DOHH2 (cell line): ENCODE data around the gene OTOL1.

ENCODE experiments used
- H3F3A ChIP-seq: fragments of 200-600 bp; sonication (generic), shearing (Covaris generic); 2 replicates; pipeline ENCODE4 v1.6.0; 2016; ENCODE audit warnings: antibody characterized with exemption, mild to moderate bottlenecking; ENCODE audit not compliant: control insufficient read depth, insufficient read depth
- H3K27ac ChIP-seq: fragments of 200-600 bp; sonication (generic); 2 replicates; pipeline ENCODE4 v1.5.1; 2014; ENCODE audit warnings: low read depth, mild to moderate bottlenecking, low read length, moderate library complexity
- H3K27me3 ChIP-seq: fragments of 200-600 bp; sonication (generic); 2 replicates; pipeline ENCODE4 v1.6.1; 2014; ENCODE audit warnings: mild to moderate bottlenecking, low read length, mixed read lengths; ENCODE audit not compliant: control insufficient read depth
- H3K36me3 ChIP-seq: fragments of 200-600 bp; sonication (generic); 2 replicates; pipeline ENCODE4 v1.6.1; 2014; ENCODE audit warnings: mild to moderate bottlenecking, low read length, moderate library complexity, mixed read lengths; ENCODE audit not compliant: control insufficient read depth
- H3K4me1 ChIP-seq: fragments of 200-600 bp; sonication (generic); 2 replicates; pipeline ENCODE4 v1.6.1; 2014; ENCODE audit warnings: mild to moderate bottlenecking, low read length, mixed read lengths; ENCODE audit not compliant: control insufficient read depth
- H3K4me2 ChIP-seq: fragments of 200-600 bp; sonication (generic); 2 replicates; pipeline ENCODE4 v1.6.0; 2014; ENCODE audit warnings: mild to moderate bottlenecking, low read length, moderate library complexity
- H3K4me3 ChIP-seq: fragments of 200-600 bp; sonication (generic); 2 replicates; pipeline ENCODE4 v1.5.1; 2014; ENCODE audit warnings: mild to moderate bottlenecking, low read length, mixed read lengths
- H3K79me2 ChIP-seq: fragments of 200-600 bp; sonication (generic); 2 replicates; pipeline ENCODE4 v1.6.1; 2014; ENCODE audit warnings: mild to moderate bottlenecking, low read length, mixed read lengths; ENCODE audit not compliant: control insufficient read depth
- H3K9me2 ChIP-seq: fragments of 200-600 bp; sonication (generic); replicated peaks from 2 replicates; pipeline ENCODE4 v1.6.1; 2014; ENCODE audit warnings: mild to moderate bottlenecking, low read length, mixed read lengths; ENCODE audit not compliant: control insufficient read depth
- H3K9me3 ChIP-seq: fragments of 200-600 bp; sonication (generic); 2 replicates; pipeline ENCODE4 v1.6.1; 2014; ENCODE audit warnings: antibody characterized with exemption, low read length, mixed read lengths; ENCODE audit not compliant: control insufficient read depth, insufficient read depth
- H4K20me1 ChIP-seq: fragments of 200-600 bp; sonication (generic); 2 replicates; pipeline ENCODE4 v1.6.0; 2014; ENCODE audit warnings: low read depth, mild to moderate bottlenecking, antibody characterized with exemption, low read length, moderate library complexity; ENCODE audit not compliant: control insufficient read depth, insufficient read depth
- EZH2phosphoT487 ChIP-seq: fragments of 200-600 bp; sonication (generic); IDR thresholded peaks from 2 replicates; pipeline ENCODE4 v1.6.1; 2017; ENCODE audit warnings: borderline replicate concordance, mild to moderate bottlenecking, antibody characterized with exemption, low read length, moderate library complexity, mixed read lengths
- TF ChIP-seq, protein P1 (sequence below): fragments of 200-600 bp; sonication (generic); IDR thresholded peaks from one replicate; pipeline ENCODE4 v1.5.1; 2014; ENCODE audit warnings: antibody characterized with exemption, mild to moderate bottlenecking, low read depth, low read length; ENCODE audit not compliant: poor library complexity, severe bottlenecking

The OTOL1 gene

DNA sequence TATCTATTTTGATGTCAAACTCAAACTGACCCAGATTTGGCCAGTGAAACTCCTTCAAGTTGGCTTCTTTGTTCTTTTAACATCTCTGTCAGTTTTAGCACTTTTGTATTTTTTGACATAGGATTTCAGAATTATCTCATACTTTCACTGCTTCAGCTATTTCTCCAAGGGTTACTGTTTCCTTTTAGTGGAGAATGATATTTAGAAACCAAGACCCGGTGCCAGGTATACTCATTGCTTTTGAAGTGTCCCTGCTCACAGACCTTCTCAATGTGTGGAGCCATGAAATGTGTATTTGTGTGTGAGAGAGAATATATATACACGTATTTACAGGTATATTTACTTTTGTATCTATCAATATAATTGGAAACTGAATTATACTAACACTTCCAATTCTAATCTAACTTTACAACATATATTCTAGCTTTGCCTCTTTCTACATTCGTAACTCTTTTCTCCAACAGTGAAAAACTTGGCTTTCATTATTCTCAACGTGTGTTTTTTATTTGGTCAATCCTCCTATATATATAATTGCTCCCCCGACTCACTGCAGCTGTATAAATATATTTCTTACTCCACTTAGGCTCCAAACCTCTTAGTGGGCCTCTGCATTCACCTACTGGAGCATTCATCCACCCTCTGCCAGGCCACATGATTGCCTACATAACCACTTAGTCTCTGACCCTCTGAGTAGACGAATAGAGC lies 54.0 kb downstream of the OTOL1 start:
- no peaks in the 10 kb centered on the region for H3K9me3 ChIP-seq
- no peak for TF ChIP-seq EZH2phosphoT487
- TF ChIP-seq, protein P1, sequence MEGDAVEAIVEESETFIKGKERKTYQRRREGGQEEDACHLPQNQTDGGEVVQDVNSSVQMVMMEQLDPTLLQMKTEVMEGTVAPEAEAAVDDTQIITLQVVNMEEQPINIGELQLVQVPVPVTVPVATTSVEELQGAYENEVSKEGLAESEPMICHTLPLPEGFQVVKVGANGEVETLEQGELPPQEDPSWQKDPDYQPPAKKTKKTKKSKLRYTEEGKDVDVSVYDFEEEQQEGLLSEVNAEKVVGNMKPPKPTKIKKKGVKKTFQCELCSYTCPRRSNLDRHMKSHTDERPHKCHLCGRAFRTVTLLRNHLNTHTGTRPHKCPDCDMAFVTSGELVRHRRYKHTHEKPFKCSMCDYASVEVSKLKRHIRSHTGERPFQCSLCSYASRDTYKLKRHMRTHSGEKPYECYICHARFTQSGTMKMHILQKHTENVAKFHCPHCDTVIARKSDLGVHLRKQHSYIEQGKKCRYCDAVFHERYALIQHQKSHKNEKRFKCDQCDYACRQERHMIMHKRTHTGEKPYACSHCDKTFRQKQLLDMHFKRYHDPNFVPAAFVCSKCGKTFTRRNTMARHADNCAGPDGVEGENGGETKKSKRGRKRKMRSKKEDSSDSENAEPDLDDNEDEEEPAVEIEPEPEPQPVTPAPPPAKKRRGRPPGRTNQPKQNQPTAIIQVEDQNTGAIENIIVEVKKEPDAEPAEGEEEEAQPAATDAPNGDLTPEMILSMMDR = no peak
- H3K4me3 ChIP-seq = no peak overlapping the region
- no peaks in the 10 kb centered on the region for H3K9me2 ChIP-seq
- no peaks in the 10 kb centered on the region for H3K36me3 ChIP-seq
- H3K4me2 ChIP-seq = no peak overlapping the region
- H3K4me1 ChIP-seq = no peaks in the 10 kb centered on the region
- H3K27me3 ChIP-seq = no peaks in the 10 kb centered on the region
- no peaks in the 10 kb centered on the region for H3F3A ChIP-seq
- H4K20me1 ChIP-seq = no peaks in the 10 kb centered on the region
- H3K79me2 ChIP-seq = no peaks in the 10 kb centered on the region
- H3K27ac ChIP-seq = no peak overlapping the region

DNA sequence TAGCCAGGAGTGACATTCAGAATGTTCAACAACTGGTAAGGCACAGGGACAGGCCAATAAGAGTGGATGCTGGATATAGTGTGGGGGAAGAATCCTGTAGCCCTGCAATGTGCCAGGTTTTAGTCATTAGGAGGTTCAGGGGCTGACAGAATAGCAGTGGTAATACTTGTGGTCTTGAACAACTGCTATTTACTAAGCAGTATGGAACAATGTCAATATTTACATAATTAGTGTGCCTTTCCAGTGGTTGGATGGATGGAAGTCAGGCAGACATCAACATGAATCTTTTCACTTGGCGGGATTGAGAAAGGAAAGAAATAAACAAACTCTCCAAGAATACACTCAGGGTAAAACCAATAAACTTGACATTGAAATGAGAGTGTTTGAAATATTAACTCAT lies 55.1 kb downstream of the OTOL1 start:
- Histone ChIP-seq H3K79me2 (no peaks in the 10 kb centered on the region), H3K36me3 (no peaks in the 10 kb centered on the region), H3K27me3 (no peaks in the 10 kb centered on the region), H3K4me1 (no peaks in the 10 kb centered on the region), H3F3A (no peaks in the 10 kb centered on the region), H3K4me3 (no peak overlapping the region), H3K9me3 (no peaks in the 10 kb centered on the region), H3K27ac (no peak overlapping the region), H3K4me2 (no peak overlapping the region), H4K20me1 (no peaks in the 10 kb centered on the region), H3K9me2 (no peaks in the 10 kb centered on the region)
- TF ChIP-seq, protein P1 = no peak
- no peak for TF ChIP-seq EZH2phosphoT487

DNA sequence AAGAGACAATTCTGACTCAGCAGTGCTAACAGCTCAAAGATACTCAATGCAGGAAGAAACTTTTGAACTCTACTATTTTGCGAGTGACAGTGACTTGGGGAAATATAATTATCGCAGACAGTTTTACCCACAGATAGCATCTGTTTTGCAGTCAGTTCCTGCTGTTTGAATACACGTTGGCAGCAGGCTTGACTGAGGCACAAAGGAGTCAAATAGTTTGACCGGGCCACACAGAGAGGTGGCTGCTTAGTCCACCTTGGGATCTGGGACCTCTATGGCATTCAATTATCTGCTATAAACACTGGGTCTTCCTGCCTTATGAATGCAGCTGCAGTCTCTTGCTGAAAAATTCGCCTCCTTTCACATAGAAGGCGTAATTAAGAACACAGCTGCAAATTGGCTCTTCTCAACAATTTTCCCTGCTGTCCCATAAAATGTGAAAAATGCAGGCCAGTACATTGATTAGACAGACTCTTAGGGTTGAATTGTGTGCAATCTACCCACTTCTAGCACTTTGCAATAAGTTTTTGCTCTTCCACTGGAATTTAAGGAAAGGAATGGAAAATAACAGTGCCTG lies 56.5 kb downstream of the OTOL1 start:
- Histone ChIP-seq H3F3A (no peaks in the 10 kb centered on the region), H3K36me3 (no peaks in the 10 kb centered on the region), H3K27ac (no peak overlapping the region), H3K9me2 (no peaks in the 10 kb centered on the region), H3K27me3 (no peaks in the 10 kb centered on the region), H3K79me2 (no peaks in the 10 kb centered on the region), H3K4me2 (no peak overlapping the region), H3K4me1 (no peaks in the 10 kb centered on the region), H3K4me3 (no peak overlapping the region), H4K20me1 (no peaks in the 10 kb centered on the region), H3K9me3 (no peaks in the 10 kb centered on the region)
- no peak for TF ChIP-seq EZH2phosphoT487
- TF ChIP-seq, protein P1 = no peak
